Panc1 (cell line): ENCODE measurements around the gene SLC25A6. TPM values are rescaled to one million over a fixed set of nuclear protein-coding genes. Genes with fewer than 3 reads are reported as not detected.

Experiments used
- total RNA-seq: library from RNA; stranded (reverse); gene quantifications from one replicate; pipeline ENCODE4 v1.2.1, GENCODE V29; 2021; ENCODE audit not compliant: unreplicated experiment

Gene SLC25A6
- total RNA-seq, 1 experiment from 2014 or later: 125 TPM

Other genes with a start within 250 kb of the SLC25A6 start
- gene CRLF2, start 179.5 kb downstream of the SLC25A6 start, total RNA-seq: 0.67 TPM
- 0.33 TPM for gene CSF2RA, start 123.3 kb downstream of the SLC25A6 start, total RNA-seq
- 0.28 TPM for gene IL3RA, start 55.3 kb downstream of the SLC25A6 start, total RNA-seq
- 16.5 TPM for gene ASMTL, start 60.8 kb upstream of the SLC25A6 start, total RNA-seq
- 0.18 TPM for gene P2RY8, start 145.1 kb upstream of the SLC25A6 start, total RNA-seq
- 22.1 TPM for gene AKAP17A, start 199.5 kb upstream of the SLC25A6 start, total RNA-seq
- not detected for gene ASMT, start 222.9 kb upstream of the SLC25A6 start, total RNA-seq